GM18873 (cell line): ENCODE data around the gene RNU1-4.
"Not testable (repeated sequence)": the region's sequence is repeated elsewhere in the genome, so short reads cannot be mapped to it uniquely, and the experiment has no call there.

Source experiments
- ATAC-seq: cut with Tn5 transposase; IDR thresholded peaks from one replicate; pipeline ENCODE4 v1.9.1; 2021; ENCODE audit warnings: mild to moderate bottlenecking, moderate library complexity, moderate number of reproducible peaks; ENCODE audit not compliant: unreplicated experiment, low FRiP score

RNU1-4 gene

DNA sequence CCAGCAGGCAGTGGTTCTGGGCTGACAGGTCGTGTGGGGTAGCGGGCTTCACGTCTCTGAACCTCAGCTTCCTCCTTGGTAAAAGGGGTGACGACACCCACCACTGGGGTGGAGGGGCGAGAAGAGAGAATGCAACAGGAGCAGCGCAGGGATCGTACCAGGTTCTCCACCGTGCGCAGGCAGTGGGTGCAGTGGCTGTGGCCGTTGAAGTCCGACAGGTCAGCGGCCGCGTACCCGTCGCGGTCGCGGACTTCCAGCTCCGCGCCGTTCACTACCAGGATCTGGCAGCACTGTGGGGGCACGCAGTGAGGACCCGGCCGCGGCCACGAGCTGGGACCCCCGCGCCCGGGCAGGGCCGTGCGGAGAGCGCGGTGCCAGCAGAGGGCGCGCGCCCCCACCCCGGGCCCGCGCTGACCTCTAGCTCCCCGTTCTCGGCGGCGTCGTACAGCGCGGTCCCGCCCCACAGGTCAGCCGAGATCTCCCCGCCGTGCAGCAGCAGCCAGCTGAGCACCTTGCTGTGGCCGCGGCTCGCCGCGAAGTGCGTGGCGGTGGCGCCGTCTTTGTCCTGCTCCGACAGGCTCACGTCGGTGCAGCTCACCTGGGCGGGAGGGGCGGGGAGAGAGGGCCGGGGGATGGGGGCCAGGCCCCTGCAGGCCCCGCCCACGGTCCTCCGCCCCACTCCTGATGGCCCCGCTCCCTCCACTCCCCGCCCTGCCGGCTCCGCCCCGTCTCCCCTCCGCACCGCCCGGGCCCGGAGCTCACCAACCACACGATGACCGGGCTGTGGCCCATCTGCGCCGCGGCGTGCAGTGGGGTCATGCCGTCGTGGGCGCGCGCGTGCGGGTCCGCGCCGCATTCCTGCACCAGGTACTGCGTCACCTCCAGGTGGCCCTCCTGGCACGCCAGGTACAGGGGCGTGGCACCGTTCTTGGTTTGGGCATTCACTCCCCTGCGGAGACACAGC, 32.9 kb upstream of the RNU1-4 start:
- not testable (repeated sequence) for ATAC-seq

DNA sequence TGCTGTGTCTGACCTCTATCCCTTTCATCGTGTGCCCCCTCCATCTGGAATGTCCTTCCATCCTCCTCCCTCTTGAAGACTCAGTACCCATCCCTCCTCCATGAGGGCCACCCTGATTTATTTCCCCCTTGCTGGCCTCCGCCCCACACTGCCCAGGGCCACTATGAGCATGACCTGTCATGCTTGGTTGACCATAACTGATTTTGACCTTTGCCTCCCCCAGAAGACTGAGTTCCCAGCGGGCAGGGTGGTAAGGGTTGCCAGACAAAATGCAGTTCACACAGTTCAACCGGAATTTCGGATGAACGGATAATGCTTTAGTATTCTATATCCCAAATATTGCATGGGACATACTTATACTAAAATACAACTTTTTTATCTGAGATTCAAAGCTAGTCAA, 31.6 kb upstream of the RNU1-4 start:
- not testable (repeated sequence) for ATAC-seq

DNA sequence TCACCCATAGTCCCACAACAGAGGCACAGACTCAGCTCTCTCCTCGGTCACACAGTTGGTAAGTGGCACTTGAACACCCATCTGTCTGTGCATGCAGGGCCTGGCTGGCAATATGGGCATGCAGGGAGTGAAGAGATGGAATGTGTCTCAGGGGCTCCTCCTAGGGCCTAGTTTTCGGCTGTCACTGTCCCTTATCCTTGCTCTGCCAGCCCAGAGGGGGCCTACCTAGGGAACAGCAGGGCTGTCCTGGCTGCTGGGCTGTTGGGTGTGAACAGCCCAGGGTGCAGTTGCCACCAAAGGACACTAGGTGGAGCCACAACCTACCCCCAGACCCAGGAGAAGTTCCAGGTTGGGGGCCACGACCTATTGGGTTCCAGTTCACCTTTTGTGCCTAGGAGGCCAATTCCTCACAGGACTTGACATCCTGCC, 30.6 kb upstream of the RNU1-4 start:
- ATAC-seq, result peak; percentile 42

DNA sequence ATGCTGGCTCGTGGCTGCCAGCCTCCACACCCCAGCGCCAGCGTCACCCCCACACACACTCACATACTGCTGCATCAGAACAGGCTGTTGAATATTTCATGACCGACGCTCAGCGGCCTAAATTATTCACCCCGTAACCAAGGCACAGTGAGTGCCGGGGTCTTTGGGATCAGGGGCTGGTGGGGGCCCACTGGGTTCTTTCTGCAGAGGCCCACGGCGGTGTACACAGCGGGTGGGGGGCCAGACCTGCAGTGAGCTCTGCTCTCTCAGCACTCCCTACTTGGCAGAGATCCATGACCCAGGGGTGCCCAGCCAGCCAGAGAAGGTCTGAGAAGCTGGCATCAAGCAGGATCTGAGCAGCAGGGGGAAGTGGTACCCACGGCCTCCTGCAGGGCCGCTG, 29.7 kb upstream of the RNU1-4 start:
- not testable (repeated sequence) for ATAC-seq

DNA sequence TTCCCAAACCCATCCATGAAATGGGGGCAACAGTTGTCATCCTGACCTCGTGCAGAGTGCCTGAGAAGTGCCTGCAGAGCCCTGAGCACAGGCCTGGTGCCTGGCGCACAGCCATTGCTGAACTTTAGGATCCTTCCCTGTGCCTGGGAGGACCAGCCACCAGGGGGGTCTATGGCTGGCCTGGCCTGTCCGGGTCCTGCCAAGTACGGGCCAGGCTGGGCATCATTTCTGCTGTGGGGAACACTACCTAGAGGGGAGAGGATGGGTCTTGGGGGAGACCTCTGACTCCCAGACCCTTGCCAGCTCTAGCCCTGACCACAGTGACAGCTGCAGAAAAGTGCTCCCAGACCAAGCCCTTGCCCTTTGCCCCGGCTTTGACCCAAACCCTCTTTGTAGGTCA, 28.2 kb upstream of the RNU1-4 start:
- ATAC-seq, result not testable (repeated sequence)

DNA sequence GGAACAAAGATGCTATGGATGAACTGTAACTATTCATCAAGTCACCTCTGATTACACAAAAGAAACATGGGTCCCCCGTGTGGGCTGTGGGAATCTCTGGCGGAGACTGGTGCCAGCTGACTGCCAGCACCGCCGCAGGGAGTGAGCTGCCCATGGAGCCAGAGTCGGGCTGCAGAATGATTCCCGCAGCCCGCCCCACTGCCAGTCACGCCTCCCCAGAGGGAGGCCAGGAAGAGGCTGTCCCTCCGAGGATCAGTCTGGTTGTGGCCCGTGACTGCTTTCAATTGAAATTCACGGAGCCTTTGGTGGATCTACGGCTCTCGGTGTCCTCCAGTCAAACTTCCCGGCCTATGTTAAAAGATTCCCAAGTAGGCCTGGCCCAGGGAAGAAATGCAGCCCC, 27.7 kb upstream of the RNU1-4 start:
- ATAC-seq, result not testable (repeated sequence)

DNA sequence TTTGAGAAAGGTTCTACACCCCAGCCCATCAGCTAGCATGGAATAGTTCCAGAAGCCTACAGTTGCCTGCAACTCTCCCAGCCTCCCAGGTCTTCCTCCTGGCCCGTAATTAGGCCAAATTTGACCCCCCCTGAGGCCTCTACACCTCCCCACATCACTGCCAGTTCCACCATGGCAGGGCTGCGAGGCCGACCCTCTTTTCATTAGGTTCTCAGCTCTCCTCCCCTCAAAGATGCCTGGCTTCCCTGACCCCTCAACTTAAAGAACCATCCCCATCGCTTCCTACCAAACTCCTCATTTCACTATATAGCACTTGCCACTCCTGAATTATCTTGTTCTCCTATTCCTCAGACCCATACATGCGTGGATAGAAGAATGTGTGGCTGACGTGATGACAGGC, 27.3 kb upstream of the RNU1-4 start:
- ATAC-seq, result not testable (repeated sequence)

DNA sequence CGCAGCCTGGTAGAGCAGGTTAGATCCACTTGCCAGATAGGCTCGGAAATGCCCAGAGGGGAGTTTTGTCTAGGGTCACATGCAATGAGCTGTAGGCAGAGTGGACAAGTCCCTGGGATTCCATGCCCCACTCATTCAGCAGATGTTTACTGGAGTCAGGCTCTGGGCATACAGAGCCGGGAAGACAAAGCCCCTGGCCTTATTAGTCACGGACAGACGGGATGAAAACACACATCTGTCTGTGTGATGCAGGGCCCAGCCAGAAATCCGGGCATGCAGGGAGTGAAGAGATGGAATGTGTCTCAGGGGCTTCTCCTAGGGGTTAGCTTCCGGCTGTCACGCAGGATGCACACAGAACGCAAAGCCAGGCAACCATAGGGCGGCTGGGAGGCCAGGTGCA, 26.8 kb upstream of the RNU1-4 start:
- not testable (repeated sequence) for ATAC-seq

DNA sequence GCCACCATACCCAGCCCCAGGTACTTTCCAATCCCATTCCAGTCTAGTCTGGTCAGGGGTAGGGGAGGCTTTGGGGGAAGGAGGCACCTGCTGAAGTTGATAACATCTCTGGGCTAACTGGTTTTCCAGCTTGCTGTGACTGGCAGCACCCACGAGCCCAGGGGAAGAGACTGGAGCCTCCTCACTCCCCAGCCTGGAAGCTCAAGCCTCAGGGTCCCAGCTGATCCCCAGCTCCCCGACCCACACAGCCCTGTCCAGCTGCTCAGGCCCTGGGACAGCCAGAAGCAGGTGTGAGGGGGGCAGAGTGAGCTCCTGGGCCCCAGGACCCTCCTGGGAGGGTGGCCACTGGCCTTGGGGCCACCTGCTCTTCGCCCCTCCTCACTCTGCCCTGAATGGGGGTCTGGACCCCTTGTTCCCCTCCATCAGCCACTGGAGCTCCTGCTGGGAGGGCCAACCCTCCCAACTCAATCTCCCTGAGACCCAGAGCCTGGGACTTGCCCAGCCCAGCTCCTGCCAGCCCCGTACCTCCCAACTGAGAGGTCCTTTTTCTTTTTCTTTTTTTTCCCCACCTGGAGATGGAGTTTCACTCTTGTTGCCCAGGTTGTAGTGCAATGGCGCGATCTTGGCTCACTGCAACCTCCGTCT, 23.5 kb upstream of the RNU1-4 start:
- no peak for ATAC-seq

DNA sequence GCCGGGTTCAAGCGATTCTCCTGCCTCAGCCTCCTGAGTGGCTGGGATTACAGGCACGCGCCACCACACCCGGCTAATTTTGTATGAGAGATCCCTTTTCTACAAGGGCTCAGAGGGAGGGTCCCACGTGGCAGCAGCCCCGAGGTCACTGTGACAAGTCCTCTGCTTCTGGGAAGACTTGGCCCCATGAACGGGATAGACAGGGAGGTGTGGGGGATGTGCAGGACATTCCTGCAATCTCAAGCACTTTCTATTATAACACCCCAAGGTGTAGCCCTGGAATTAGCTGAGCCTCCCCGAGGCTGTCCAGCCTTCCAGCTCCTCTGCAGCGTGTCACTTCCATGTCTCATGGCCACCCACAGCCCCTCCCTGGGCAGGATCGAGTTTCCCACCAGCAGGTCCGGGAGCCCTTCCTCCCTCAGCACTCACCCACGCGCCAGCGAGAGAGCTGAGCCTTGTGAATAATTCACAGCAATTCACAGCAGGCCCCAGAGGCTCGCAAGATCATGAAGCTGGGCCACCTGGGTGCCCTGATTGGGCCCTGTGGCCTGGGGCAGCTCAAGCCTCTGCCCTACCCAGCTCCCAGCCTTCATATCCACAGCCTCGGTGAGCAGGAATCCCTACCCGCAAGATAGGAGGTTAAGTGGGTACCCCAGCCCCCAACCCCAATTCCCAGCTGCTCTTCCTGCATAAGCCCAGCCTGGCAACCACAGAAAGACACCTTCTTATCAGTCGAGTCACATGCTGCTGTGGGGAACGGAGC, 22.8 kb upstream of the RNU1-4 start:
- no peak for ATAC-seq

DNA sequence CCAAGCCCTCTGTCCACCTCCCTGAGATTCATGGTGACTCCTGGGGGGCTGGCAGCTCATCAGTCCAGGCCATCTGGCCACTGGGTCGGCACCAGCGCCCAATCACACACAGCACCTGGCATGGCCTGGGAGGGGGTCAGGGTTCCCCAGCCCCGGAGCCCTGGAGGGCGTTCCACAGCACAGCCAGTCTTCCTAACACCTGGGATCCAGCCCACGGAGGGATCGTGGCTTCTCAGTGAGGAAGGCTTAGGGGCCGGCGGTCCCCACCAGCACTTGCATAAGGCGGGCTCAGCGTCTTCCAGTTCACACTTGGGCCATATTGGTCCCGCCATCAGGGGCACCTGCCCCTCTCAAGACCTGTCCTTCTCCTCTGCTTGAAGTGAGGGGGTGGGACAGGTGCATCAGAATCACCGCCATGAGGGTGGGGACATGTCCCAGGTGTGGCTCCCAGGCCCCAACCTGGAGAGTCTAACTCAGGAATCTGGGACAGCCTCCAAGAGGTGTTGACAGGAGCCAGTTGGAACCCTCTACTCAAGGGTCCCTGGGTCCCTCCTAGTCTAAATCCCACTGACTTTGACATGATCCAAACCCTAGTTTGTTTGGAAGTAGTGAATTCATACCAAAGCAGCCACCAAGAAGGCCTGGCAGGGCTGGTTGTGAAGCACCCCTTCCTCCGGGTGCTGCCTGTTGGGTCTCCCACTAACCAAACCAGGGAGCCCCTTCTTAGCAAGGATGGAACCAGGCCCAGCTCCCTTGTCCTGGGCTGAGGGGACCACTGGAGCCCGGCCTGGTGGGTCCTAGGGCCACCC, 22.0 kb upstream of the RNU1-4 start:
- not testable (repeated sequence) for ATAC-seq

DNA sequence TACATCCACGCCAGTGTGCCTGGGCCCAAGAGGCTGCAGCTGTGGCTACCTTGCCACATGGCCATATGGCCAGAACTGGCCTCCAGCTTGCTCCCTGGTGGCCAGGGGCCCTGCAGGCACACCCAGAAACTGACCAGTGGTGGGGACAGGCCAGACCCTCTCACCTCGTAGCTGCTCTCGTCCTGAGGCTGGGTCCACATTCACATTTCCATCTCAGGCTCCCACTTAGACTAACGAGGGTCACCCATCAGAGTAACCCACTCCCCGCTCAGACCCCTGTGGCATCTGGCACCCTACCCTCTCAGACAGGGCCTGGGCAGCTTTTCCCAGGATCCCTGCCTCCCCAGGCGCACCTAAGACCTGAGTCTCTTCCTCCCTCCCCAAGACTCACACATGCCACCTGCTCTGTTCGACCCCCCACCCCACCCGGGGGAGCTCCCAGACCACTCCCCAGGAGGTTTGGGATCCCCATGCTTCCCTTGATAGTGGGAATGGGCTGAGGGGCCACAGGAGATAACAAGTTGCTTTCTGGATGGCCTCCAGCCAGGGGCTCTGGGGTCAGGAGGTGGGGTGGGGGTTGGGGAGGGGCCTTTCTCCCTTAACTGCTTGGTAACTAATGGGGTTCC, 21.3 kb upstream of the RNU1-4 start:
- ATAC-seq, result no peak

DNA sequence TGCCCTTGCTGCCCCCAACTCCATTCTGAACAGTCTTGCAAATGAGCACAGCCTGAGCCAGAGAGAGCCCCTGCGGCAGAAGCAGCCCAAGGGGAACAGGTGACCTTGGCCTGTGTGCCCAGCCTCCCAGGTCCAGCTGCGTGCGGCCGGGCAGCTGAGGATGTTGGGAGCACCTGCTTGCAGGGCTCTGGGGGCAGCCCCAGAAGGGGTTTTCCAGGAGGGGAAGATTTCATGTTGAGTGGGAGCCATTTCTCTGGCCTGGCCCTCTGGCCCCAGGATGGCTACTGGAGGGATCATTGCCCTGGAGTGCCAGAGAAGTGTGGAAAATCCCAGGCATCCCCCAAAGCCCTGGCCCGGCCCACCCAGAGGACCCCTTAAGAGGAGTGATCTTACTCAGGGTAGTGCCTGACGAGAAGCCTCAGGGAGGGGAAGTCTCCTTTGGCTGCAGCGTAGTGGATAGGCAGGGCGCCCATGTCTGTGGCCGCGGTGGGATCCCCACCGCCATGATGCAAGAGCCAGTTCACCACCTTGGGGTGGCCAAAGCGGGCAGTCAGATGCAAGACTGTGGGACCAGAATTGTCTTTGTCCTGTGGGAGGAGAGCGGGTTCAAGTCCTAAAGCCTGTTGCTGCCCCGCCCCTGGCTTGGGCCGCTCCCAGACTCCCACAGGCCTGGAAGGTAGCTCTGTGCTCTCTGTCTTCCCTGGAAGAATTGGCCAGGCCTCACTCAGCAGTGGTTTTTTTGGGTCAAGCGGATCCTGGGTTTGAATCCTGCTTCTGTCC, 20.6 kb upstream of the RNU1-4 start:
- ATAC-seq, result no peak

DNA sequence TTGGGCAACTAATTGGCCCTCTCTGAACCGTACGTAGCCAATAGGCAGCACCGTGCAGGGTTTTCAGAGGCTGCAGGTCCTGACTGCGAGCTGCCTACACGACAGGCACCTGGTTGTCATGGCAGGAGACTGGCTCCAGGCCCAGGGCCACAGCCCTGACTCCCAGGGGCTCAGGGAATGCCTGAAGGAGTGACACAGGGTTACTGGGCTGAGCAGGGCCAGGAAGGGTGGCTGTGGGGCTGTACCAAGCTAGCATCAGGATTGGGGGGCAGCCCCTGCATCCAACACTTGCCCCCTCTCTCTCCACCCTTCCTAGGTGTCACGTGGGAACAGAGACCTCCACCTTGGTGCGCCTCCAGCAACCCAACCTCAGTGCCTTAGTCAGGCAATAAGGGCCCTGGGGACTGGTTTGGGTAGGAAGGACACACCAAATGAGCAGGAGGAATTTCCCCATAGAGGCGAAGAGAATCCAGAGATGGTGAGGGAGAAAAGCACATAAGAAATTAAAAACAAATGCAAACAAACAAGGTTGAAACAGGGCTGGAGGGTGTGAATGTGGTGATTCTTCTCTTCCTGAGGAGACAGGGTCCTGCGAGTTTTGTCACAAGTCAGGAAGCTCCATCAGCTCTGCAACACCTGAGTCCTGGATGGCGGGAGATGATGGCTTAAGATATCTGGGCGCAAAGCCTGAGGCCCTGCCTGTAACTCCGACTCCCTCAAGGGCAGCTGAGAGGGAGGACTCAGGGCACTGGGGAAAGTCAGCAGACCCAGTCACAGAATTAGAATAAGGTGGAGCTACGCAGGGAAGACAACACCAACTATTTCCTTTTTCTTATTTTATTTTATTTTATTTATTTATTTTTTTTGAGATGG, 19.7 kb upstream of the RNU1-4 start:
- ATAC-seq, result no peak

DNA sequence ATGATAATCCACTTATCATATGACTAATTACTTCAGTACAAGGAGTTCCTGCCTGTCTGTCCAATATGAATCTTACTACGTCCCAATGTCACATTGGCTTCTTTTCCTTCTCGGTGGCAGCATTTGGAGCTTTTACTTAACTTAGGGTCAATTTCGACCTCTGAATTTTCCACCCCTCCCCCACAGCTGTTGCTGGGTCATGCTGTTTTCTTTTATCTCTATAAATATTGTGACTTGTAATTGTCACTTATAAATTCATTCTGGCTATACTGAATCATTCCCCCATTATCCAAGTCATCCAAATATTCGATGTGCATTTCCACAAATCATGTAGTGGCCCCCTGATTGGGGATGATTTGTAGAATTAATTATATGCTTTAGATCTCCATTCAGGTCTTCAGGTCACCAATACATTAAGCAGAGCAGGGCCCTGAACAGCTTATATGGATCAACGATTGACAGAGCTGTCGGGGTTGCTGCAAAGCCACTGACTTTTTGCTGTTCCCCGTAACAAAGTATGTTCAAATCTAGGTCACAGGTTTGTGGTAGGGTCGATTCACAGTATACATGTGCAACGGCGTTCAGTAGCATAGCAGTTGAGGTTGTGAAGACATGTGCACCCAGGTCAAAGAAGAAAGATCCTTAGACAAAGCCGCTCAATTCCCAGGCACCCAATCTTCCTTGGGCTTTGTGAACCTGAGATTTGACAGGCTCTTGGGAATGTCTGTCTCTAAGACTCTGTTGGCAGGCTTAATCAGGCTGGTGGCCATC, 18.3 kb upstream of the RNU1-4 start:
- ATAC-seq, result no peak

DNA sequence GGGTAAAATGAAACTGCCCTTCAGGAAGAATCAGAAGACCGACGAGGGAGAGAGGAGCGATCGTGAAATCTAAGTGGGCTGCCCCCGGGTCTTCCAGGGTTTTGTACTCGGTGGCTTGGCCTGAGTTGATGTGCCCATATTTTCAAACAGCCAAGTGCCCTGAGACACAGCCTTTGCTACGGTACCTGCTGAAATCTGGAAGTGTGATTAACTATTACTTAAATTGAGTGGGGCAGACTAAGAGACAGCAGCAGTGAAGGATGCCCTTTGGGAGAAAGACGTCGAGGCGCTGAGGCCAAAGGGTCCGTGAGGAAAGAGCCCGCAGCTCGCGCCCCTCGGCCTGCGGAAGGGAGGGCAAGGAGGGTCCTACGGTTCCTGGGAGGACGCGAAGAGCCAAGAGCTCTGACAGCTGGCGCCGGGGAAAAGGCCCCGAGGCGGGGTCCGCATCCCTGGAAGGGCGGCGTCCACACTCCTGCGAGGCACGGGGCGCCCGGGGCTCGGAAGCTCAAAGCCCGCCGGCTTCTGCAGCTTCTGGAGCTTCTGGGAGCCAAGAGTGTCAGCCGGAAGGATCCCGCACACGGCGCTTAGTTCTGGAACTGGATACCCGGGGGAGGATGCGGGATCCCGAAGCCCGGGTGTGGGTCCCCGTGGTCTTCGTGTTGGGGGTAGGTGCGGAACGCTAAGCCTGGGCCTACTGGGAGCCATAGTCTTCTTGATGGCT, 15.4 kb upstream of the RNU1-4 start:
- no peak for ATAC-seq
